HG02678 (cell line): Measurements from ENCODE around the gene MBOAT2.

Experiments
- ATAC-seq: cut with Tn5 transposase; IDR thresholded peaks from one replicate; pipeline ENCODE4 v1.9.1; 2021; ENCODE audit warnings: mild to moderate bottlenecking, moderate library complexity; ENCODE audit not compliant: unreplicated experiment

MBOAT2 gene

GRCh38 chr2:8833853-8834252 lies 169.6 kb downstream of the MBOAT2 start:
- ATAC-seq: no peak

DNA sequence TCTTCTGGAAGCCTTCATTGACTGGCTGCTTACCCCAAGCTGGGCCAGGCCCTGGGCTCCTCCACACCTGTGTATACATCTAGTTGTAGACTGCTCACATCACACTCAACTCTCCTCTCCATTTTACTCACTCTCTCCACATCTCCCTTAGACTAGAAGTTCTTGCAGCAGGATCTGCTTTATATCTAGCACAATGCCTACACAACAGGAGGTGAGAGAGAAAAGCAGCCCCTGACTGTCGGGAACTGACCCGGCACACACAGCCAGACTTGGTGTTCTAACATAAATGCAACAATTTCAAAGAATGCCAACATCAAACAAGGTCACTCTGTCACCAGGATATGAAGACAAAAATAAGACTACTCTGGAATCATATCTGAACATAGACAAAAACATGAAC lies 172.0 kb downstream of the MBOAT2 start:
- ATAC-seq: no peak

DNA sequence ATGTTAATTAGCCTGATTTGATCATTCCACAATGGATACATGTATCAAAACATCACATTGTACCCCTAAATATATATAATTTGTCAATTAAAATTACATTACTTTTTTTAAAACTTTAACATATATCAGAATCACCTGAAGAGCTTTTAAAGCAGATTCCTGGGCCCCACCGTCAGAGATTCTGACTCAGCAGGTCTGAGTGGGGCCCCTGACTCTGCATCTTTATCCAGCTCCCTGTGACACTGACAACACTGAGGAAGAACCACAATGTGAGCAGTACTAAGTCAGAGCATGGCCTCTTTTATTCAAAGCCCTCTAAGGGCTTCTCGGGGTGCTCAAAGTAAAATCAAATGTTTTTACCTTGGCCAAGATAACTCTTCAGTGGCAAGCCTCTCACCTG lies 175.8 kb downstream of the MBOAT2 start:
- no peak for ATAC-seq

GRCh38 chr2:8822218-8822617 lies 181.3 kb downstream of the MBOAT2 start:
- no peak for ATAC-seq

- no peak for ATAC-seq
Observed at GRCh38 chr2:8821276-8822217, 181.9 kb downstream of the MBOAT2 start.

DNA sequence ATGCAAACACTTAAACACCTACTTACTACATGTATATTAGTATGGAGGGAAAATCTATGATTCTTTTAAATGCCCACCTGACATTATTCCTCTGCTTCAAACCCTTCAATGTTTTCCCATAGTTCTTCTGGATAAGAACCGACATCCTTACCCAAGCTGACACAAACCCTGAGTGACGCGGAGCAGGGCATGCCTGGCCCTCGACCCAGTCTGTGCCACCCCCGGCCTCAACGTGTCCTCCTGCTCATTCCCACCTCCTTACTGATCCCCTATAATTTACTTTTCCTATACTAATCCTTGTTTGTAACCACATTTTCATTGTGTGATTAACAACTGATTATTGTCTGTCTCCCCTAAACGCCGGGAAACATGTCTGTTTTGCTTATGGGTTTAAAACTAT lies 183.5 kb downstream of the MBOAT2 start:
- ATAC-seq: no peak

- no peak for ATAC-seq
Observed at GRCh38 chr2:8819194-8819593, 184.3 kb downstream of the MBOAT2 start.

- no peak for ATAC-seq
Observed at GRCh38 chr2:8817221-8817620, 186.3 kb downstream of the MBOAT2 start.

- ATAC-seq: no peak
Observed at GRCh38 chr2:8806885-8807704, 196.4 kb downstream of the MBOAT2 start.

DNA sequence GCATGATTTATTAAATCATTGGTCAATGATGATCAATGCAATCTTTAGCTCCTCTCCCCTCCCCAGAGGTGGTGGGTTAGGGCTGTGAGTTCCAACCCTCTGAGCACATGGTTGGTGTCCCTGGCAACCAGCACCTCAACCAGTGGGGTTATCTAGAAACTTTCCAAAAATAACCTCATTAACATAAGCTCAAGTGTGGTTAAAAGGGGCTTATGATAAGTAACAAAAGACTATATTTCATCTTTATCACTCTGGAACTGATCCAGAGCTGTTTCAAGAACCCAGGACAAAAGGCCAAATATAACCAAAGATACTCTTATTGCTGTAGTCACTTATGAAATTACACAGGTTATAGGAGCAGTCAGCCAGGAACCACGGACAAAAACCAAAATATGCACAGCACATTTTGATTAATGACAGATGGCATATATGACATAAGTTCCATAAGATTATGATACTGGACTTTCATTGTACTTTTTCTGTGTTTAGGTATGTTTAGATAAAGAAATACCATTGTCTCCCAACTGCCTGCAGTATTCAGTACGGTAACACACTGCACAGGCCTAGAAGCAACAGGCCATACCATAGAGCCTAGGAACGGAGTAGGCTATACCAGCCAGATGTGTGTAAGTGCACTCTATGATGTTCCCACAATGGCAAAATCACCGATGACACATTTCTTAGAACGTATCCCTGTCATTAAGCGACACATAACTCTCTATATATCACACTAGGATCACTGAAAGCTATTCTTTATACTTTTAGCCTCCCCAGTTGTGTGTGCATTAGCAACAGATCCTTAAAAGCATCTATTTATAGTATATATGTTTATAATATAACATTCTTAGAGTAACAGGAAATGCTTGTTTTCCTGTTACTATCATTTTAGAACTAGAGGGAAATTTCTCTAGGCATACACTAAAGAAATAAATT lies 197.9 kb downstream of the MBOAT2 start:
- ATAC-seq: no peak

GRCh38 chr2:8803658-8804379 lies 199.7 kb downstream of the MBOAT2 start:
- ATAC-seq: peak; percentile 100

- no peak for ATAC-seq
Observed at GRCh38 chr2:8802741-8803140, 200.7 kb downstream of the MBOAT2 start.
